GM12872 (cell line): ENCODE data around the gene C9orf43.

ENCODE experiments used
- TF ChIP-seq, protein P1 (sequence below): IDR thresholded peaks from 3 replicates; pipeline ENCODE4 v1.5.1; 2011; ENCODE audit warnings: low read depth, mild to moderate bottlenecking, low read length, moderate library complexity; ENCODE audit not compliant: insufficient read depth

Gene C9orf43

GRCh38 chr9:113425072-113425471 is 14.5 kb downstream of the C9orf43 start:
- TF ChIP-seq, protein P1, sequence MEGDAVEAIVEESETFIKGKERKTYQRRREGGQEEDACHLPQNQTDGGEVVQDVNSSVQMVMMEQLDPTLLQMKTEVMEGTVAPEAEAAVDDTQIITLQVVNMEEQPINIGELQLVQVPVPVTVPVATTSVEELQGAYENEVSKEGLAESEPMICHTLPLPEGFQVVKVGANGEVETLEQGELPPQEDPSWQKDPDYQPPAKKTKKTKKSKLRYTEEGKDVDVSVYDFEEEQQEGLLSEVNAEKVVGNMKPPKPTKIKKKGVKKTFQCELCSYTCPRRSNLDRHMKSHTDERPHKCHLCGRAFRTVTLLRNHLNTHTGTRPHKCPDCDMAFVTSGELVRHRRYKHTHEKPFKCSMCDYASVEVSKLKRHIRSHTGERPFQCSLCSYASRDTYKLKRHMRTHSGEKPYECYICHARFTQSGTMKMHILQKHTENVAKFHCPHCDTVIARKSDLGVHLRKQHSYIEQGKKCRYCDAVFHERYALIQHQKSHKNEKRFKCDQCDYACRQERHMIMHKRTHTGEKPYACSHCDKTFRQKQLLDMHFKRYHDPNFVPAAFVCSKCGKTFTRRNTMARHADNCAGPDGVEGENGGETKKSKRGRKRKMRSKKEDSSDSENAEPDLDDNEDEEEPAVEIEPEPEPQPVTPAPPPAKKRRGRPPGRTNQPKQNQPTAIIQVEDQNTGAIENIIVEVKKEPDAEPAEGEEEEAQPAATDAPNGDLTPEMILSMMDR: no peak

DNA sequence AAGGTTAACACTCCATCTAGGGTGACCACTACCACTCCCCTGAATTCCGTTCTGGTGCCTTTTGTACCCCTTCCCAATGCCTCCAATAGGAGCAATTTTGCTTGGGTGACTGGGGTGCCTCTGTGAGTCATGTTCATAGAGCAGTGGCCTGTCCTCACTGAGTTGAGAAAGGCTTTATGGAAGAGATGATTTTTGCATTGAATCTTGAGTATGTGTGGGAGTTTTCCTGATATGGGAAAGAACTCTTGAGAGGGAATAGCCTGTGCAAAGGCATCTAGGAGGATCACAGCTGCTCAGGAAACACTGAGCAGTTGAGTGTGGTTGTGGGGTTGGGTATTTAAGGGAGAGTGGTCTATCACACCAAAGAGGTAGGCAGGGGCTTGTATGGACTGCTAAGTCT is 16.2 kb downstream of the C9orf43 start:
- TF ChIP-seq, protein P1: no peak

DNA sequence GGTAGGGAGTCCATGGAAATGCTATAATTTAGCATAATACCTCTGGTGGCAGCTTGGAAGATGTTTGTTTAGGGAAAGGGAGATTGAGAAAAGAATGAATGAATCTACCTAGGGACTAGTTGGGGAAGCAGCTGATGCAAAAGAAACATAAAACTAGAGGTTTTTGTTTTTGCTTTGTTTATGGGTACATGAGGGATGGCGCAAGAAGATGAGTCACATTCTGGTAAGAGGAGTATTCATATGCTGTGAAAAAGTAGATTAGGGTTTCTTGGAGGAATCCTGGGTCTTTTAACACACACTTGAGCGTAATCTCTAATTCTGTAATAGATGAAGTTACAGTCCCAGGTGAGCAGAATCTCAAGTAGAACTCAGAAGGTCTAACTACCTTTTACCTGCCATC is 17.1 kb downstream of the C9orf43 start:
- TF ChIP-seq, protein P1: no peak

- TF ChIP-seq, protein P1: no peak
These were observed 17.6 kb downstream of the C9orf43 start for GRCh38 chr9:113428062-113428615.

- TF ChIP-seq, protein P1: no peak
These were observed 20.6 kb downstream of the C9orf43 start for GRCh38 chr9:113431191-113431590.

DNA sequence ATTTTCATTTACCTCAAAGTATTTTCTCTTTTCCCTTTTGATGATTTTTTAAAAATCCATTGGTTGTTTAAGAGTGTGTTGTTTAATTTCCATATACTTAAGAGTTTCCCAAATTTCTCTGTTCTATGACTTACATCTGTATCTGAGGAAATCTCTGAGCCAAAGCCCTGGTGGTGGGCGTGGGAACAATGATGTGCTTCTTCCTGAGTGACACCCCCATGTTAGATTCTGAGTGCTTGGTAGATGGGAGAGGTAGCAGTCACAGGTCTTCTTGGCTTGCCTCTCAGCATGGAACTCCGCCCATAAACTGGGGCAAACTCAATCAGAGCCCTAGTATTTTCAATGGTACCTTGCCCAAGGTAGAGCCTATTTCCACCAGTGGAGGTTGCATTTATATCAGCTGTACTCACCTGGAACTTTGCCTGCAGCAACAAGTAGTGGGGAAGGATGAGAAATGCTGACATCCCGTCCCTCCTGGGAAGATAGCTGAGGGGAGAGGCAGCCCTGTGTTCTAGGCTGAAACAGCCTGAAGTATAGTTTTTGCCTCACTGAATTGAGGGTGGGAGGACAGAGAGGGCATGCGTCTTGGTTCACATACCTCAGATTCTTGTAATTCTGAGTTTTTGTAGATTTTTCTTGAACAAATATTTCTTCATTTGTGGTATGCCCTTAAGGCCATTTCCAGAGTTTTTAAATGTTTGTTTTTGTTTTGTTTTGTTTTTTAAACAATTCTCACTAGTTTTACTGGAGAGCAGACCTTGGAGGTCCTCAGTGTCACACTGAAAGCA is 26.4 kb downstream of the C9orf43 start:
- TF ChIP-seq, protein P1: no peak

- TF ChIP-seq, protein P1: no peak
These were observed 34.2 kb downstream of the C9orf43 start for GRCh38 chr9:113444736-113445135.
